ENCODE measurements around the gene BDH1. TPM values are rescaled to one million over a fixed set of nuclear protein-coding genes. Genes with fewer than 3 reads are reported as not detected.
A peak's percentile ranks its signal among the peaks of the same experiment; 100 is the strongest.

BDH1 gene
- total and polyA plus RNA-seq, 2 of the 13 experiments (the other 11 are each of a cell fraction or from before 2014, with no cell fraction given), result 21.2 to 71.9 TPM

GRCh38 chr3:197471221-197472010 is 84.4 kb downstream of the BDH1 start (continued):
- TF ChIP-seq SMARCC2 (IDR thresholded peaks at IDR 0.05), result no peak
- TF ChIP-seq ZNF12 (CRISPR knock-in tag; IDR thresholded peaks at IDR 0.05), result no peak
- peak; percentile 84 for TF ChIP-seq GATAD2A (CRISPR knock-in tag; IDR thresholded peaks at IDR 0.05)
- no peak for TF ChIP-seq ZBTB7A (CRISPR knock-in tag; IDR thresholded peaks at IDR 0.05)
- TF ChIP-seq NBN (conservative IDR thresholded peaks at IDR 0.05), result no peak
- no peak for TF ChIP-seq ZNF772 (CRISPR knock-in tag; IDR thresholded peaks at IDR 0.05)
- TF ChIP-seq CCAR2 (optimal IDR thresholded peaks at IDR 0.05; ENCODE audit: low read depth, low read length), result no peak
- TF ChIP-seq PTBP1 (IDR thresholded peaks at IDR 0.05; ENCODE audit: low read depth, low read length, poor library complexity, severe bottlenecking), result no peak
- 0 out of 2 replicates have a peak, but pooled peaks have one; percentile 38 for TF ChIP-seq KDM3A (CRISPR knock-in tag; IDR thresholded peaks at IDR 0.05; ENCODE audit: low read depth)
- TF ChIP-seq ZNF281 (CRISPR knock-in tag; IDR thresholded peaks at IDR 0.05; ENCODE audit: borderline replicate concordance), result peak; percentile 43; the same call in 1 of the 2 replicates
- no peak for TF ChIP-seq DR1 (CRISPR knock-in tag; IDR thresholded peaks at IDR 0.05)
- TF ChIP-seq PHF8 (CRISPR knock-in tag; IDR thresholded peaks at IDR 0.05), result peak; percentile 17; the same call in 1 of the 2 replicates
- TF ChIP-seq NFIB (CRISPR knock-in tag; IDR thresholded peaks at IDR 0.05; ENCODE audit: borderline replicate concordance), result no peak
- 0 out of 2 replicates have a peak, but pooled peaks have one; percentile 20 for TF ChIP-seq ERF (CRISPR knock-in tag; IDR thresholded peaks at IDR 0.05)
- TF ChIP-seq TFE3 (CRISPR knock-in tag; IDR thresholded peaks at IDR 0.05), result no peak
- TF ChIP-seq, protein P1, sequence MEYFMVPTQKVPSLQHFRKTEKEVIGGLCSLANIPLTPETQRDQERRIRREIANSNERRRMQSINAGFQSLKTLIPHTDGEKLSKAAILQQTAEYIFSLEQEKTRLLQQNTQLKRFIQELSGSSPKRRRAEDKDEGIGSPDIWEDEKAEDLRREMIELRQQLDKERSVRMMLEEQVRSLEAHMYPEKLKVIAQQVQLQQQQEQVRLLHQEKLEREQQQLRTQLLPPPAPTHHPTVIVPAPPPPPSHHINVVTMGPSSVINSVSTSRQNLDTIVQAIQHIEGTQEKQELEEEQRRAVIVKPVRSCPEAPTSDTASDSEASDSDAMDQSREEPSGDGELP (IDR thresholded peaks at IDR 0.05; ENCODE audit: borderline replicate concordance, low read depth), result peak; percentile 67; the same call in 1 of the 2 replicates
- no peak for TF ChIP-seq IRF1 (CRISPR knock-in tag; IDR thresholded peaks at IDR 0.05; ENCODE audit: low read depth)
- TF ChIP-seq KDM2A (CRISPR knock-in tag; IDR thresholded peaks at IDR 0.05; ENCODE audit: borderline replicate concordance, low read depth), result peak; percentile 62; the same call in 1 of the 2 replicates
- TF ChIP-seq, protein P2, sequence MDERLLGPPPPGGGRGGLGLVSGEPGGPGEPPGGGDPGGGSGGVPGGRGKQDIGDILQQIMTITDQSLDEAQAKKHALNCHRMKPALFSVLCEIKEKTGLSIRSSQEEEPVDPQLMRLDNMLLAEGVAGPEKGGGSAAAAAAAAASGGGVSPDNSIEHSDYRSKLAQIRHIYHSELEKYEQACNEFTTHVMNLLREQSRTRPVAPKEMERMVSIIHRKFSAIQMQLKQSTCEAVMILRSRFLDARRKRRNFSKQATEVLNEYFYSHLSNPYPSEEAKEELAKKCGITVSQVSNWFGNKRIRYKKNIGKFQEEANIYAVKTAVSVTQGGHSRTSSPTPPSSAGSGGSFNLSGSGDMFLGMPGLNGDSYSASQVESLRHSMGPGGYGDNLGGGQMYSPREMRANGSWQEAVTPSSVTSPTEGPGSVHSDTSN (CRISPR knock-in tag; IDR thresholded peaks at IDR 0.05), result no peak
- no peak for TF ChIP-seq ZFP36 (IDR thresholded peaks at IDR 0.05; ENCODE audit: borderline replicate concordance, low read depth, low read length, partially characterized antibody)
- TF ChIP-seq MBD4 (IDR thresholded peaks at IDR 0.05; ENCODE audit: borderline replicate concordance, low read length), result 0 out of 2 replicates have a peak, but pooled peaks have one; percentile 65
- no peak for TF ChIP-seq ZSCAN25 (CRISPR knock-in tag; IDR thresholded peaks at IDR 0.05)
- TF ChIP-seq CBX1 (IDR thresholded peaks at IDR 0.05; ENCODE audit: low read depth), result no peak
